Spleen (tissue), 11 donors: ENCODE measurements around the gene LRRC8A. TPM values are rescaled to one million over a fixed set of nuclear protein-coding genes. Genes with fewer than 3 reads are reported as not detected.

Experiments used
- DNase-seq: peaks from one replicate; pipeline ENCODE4 v3.0.0-alpha.2; 2020
- H3K27ac ChIP-seq, 8 donors: fragments of 200-600 bp; sonication (generic) in 7 of 8; 1 replicate in 4 of 8; 2 replicates in 4 of 8; pipeline versions ENCODE4 v1.5.0 to v1.8.0; 2016 to 2021; ENCODE audit warnings: inconsistent platforms in 4 of 8, mild to moderate bottlenecking in 4 of 8, moderate library complexity in 1 of 8
- H3K27me3 ChIP-seq, 7 donors: fragments of 200-600 bp; sonication (generic) in 6 of 7; replicated peaks in 1 of 7; 1 replicate in 4 of 7; 2 replicates in 3 of 7; pipeline versions ENCODE4 v1.5.0 to v1.8.0; 2016 to 2021; ENCODE audit warnings: inconsistent platforms in 3 of 7, mild to moderate bottlenecking in 1 of 7
- H3K36me3 ChIP-seq, 6 donors: fragments of 200-600 bp; sonication (generic) in 5 of 6; 1 replicate in 4 of 6; 2 replicates in 2 of 6; pipeline versions ENCODE4 v1.5.0 to v1.8.0; 2016 to 2021; ENCODE audit warnings: inconsistent platforms in 2 of 6
- H3K4me1 ChIP-seq, 6 donors: fragments of 200-600 bp; sonication (generic) in 5 of 6; 1 replicate in 3 of 6; 2 replicates in 3 of 6; pipeline versions ENCODE4 v1.5.0 to v1.8.0; 2016 to 2021; ENCODE audit warnings: inconsistent platforms in 3 of 6
- H3K4me3 ChIP-seq, 8 donors: fragments of 200-600 bp; sonication (generic) in 7 of 8; 1 replicate in 4 of 8; 2 replicates in 4 of 8; pipeline versions ENCODE4 v1.5.0 to v1.8.0; 2016 to 2021; ENCODE audit warnings: inconsistent platforms in 4 of 8, mild to moderate bottlenecking in 4 of 8, moderate library complexity in 2 of 8
- H3K9me3 ChIP-seq, 8 donors: fragments of 200-600 bp; sonication (generic) in 7 of 8; 1 replicate in 4 of 8; 2 replicates in 4 of 8; pipeline versions ENCODE4 v1.5.0 to v1.8.0; 2016 to 2021; ENCODE audit warnings: inconsistent platforms in 4 of 8
- CTCF ChIP-seq, 11 experiments: fragments of 200-600 bp in 7 of 11; fragments of 450-650 bp in 4 of 11; sonication (generic) in 4 of 11; IDR thresholded peaks in 8 of 11; conservative IDR thresholded peaks in 3 of 11; 1 replicate in 7 of 11; 2 replicates in 4 of 11; pipeline versions ENCODE4 v1.4.0 to v1.8.0; 2016 to 2021; ENCODE audit warnings: antibody characterized with exemption in 11 of 11, inconsistent platforms in 4 of 11, mild to moderate bottlenecking in 1 of 11
- POLR2A ChIP-seq, 3 donors: fragments of 450-650 bp; IDR thresholded peaks; one replicate each; pipeline ENCODE4 v1.5.1; 2017; ENCODE audit warnings: antibody characterized with exemption in 3 of 3, mild to moderate bottlenecking in 1 of 3
- POLR2AphosphoS5 ChIP-seq, 3 donors: sonication (generic); formaldehyde crosslinking; IDR thresholded peaks; one replicate each; pipeline ENCODE4 v1.5.1; 2017; ENCODE audit warnings: antibody characterized with exemption in 3 of 3
- WGBS, 5 donors: extraction: QIAGEN DNeasy Blood & Tissue Kit in 3 of 5; methylation state at CpG; one replicate each; pipeline versions ENCODE4 v1.1.5 to v1.1.7; 2013 to 2018; 5-methylcytosine and 5-hydroxymethylcytosine counted together
- intact Hi-C: fragments of 100-400 bp; cut with DNase I; formaldehyde crosslinking; loops from one replicate; pipeline ENCODE4 v1.15.0; 2023; ENCODE audit warnings: low total_unique reads
- polyA plus RNA-seq, 3 donors: library from polyadenylated mRNA; stranded (reverse); fragments of 200-250 nt; gene quantifications; one replicate each; pipeline ENCODE4 v1.2.1, GENCODE V29; 2013
- total RNA-seq, 7 donors: library from RNA; depleted of rRNA in 3 of 7; stranded (reverse); fragments of >200 nt in 3 of 7; fragmentation: NEBNext Ultra II Directional in 4 of 7; extraction: Animal tissue kit (Norgen Biotek cat#: 25700) in 4 of 7; gene quantifications; one replicate each; pipeline versions ENCODE4 v1.1.0 to v1.2.1, GENCODE V29; 2016 to 2021
- donor health status: healthy with polysubstance abuse.
- donor health status: DM: no; HTN: no; CAD: no; lungs with moderate emphysema.
- donor health status: DM: no; HTN: no; CAD: no.
- donor health status: Bipolar disorder and iron deficiency.
- donor health status: healthy.
- donor health status: DM: no; HTN: no; CAD: no.
- donor health status: DM: yes; HTN: yes; CAD: no.

The LRRC8A gene
- total and polyA plus RNA-seq, 10 donors = 3.5 to 59.0 (median 28.4) TPM

DNA sequence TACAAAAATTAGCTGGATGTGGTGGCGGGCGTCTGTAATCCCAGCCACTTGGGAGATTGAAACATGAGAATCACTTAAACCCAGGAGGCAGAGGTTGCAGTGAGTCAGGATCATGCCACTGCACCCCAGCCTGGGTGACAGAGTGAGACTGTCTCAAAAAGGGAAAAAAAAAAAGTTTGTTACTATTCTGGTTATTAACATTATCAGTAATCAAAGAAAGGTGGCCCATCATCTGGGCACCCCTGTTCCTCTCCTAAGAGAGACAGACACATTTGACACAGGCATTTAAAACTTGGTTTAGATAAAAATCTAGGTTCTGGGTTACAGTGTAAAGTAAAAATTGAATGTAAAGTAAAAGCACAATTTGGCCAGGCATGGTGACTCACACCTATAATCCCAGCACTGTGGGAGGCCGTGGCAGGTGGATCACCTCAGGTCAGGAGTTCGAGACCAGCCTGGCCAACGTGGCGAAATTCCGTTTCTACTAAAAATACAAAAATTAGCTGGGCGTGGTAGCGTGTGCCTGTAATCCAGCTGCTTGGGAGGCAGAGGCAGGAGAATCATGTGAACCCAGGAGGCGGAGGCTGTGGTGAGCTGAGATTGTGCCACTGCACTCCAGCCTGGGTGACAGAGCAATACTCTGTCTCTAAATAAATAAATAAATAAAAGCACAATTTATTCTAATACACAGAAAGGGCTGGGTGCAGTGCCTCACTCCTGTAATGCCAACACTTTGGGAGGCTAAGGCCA, 22.1 kb downstream of the LRRC8A start:
- peaks cover 27 to 70% (median 45%) of the 10 kb centered on the region in 6 donors for H3K4me1 ChIP-seq
- intact Hi-C loops = no loop called here
- no peaks in the 10 kb centered on the region for H3K9me3 ChIP-seq
- H3K27me3 ChIP-seq = no peaks in the 10 kb centered on the region
- no peak for DNase-seq
- peak overlapping the region in 4 of 8 donors; percentile 18 to 93 (median 86) for H3K27ac ChIP-seq
- H3K4me3 ChIP-seq = no peak overlapping the region
- TF ChIP-seq POLR2AphosphoS5 (IDR thresholded peaks at IDR 0.05) = no peak
- no peak for TF ChIP-seq CTCF (IDR thresholded peaks at IDR 0.05 in 8 of 11, conservative IDR thresholded peaks at IDR 0.05 in 3 of 11)
- TF ChIP-seq POLR2A (IDR thresholded peaks at IDR 0.05) = no peak
- 91 to 94% (median 93%) methylated on average over 10 of the region's 10 CpGs for WGBS, 5 donors
- peaks cover 0 to 38% (median 23%) of the 10 kb centered on the region in 6 donors for H3K36me3 ChIP-seq

DNA sequence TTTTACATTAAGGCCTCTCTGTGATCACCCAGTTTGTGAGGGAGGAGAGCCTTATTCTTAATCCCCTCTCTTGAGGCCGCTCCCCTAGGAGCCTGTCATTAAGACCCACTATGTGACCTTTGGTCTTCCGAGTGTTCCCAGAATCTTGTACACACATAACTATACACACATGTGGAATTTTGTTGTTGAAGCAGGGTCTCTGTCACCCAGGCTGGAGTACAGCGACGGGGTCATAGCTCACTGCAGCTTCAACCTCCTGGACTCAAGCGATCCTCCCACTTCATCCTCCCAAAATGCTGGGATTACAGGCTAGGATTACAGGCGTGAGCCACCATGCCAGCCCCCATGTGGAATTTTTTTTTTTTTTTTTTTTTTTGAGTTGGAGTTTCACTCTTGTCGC, 24.0 kb downstream of the LRRC8A start:
- intact Hi-C loops = no loop called here
- no peak for DNase-seq
- Histone ChIP-seq H3K4me3 (no peak overlapping the region), H3K27ac (peak overlapping the region in 3 of 8 donors; percentile 21 to 33 (median 30)), H3K4me1 (peaks cover 18 to 70% (median 32%) of the 10 kb centered on the region in 6 donors), H3K9me3 (no peaks in the 10 kb centered on the region), H3K36me3 (peaks cover 0 to 52% (median 38%) of the 10 kb centered on the region in 6 donors), H3K27me3 (no peaks in the 10 kb centered on the region)
- TF ChIP-seq POLR2AphosphoS5 (IDR thresholded peaks at IDR 0.05) (no peak), CTCF (IDR thresholded peaks at IDR 0.05 in 8 of 11, conservative IDR thresholded peaks at IDR 0.05 in 3 of 11) (no peak), POLR2A (IDR thresholded peaks at IDR 0.05) (no peak)
- 89 to 95% (median 92%) methylated on average over 7 of the region's 7 CpGs for WGBS, 5 donors

DNA sequence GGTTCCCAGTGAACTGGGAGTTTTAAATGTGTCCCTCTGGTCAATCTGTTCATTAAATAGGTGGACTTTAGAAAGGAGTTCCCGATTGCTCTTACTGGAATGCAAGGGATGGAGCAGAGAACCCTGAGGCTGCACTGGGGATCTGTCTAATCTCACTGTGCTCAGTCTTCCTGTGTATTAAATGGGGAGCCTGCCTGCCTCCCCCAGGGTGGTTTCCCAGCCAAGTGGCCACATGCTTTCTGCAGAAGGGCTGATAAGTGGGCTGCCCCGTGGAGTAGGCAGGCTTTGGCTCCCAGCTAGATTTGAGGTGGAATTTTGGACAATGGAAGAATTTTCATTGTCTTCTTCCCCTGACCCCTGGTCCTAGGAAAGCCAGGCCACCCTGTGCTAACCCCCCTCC, 24.8 kb downstream of the LRRC8A start:
- Histone ChIP-seq H3K27me3 (no peaks in the 10 kb centered on the region), H3K9me3 (no peaks in the 10 kb centered on the region), H3K27ac (no peak overlapping the region), H3K36me3 (peaks cover 0 to 55% (median 38%) of the 10 kb centered on the region in 6 donors), H3K4me3 (no peak overlapping the region), H3K4me1 (peaks cover 24 to 70% (median 33%) of the 10 kb centered on the region in 6 donors)
- intact Hi-C loops = no loop called here
- 37 to 68% (median 61%) methylated on average over 2 of the region's 2 CpGs for WGBS, 5 donors
- DNase-seq = no peak
- TF ChIP-seq CTCF (IDR thresholded peaks at IDR 0.05 in 8 of 11, conservative IDR thresholded peaks at IDR 0.05 in 3 of 11) (no peak), POLR2A (IDR thresholded peaks at IDR 0.05) (no peak), POLR2AphosphoS5 (IDR thresholded peaks at IDR 0.05) (no peak)

GRCh38 chr9:128908372-128908771, 26.4 kb downstream of the LRRC8A start:
- peaks cover 0 to 69% (median 38%) of the 10 kb centered on the region in 6 donors for H3K36me3 ChIP-seq
- H3K9me3 ChIP-seq = no peaks in the 10 kb centered on the region
- DNase-seq = no peak
- H3K27ac ChIP-seq = no peak overlapping the region
- 96 to 99% (median 98%) methylated on average over 10 to 24 of the region's 24 CpGs for WGBS, 5 donors
- intact Hi-C loops = no loop called here
- no peak overlapping the region for H3K4me3 ChIP-seq
- H3K27me3 ChIP-seq = no peaks in the 10 kb centered on the region
- peaks cover 20 to 70% (median 33%) of the 10 kb centered on the region in 6 donors for H3K4me1 ChIP-seq
- TF ChIP-seq CTCF (IDR thresholded peaks at IDR 0.05 in 8 of 11, conservative IDR thresholded peaks at IDR 0.05 in 3 of 11) = no peak
- TF ChIP-seq POLR2A (IDR thresholded peaks at IDR 0.05) = no peak
- peak in 1 of 3 donors; percentile 20 for TF ChIP-seq POLR2AphosphoS5 (IDR thresholded peaks at IDR 0.05)
